WTC11 (cell line): ENCODE results near the gene OLFM1.

ENCODE experiments used
- CTCF ChIP-seq: fragments of 200-600 bp; IDR thresholded peaks from 2 replicates; pipeline ENCODE4 v1.8.0; 2022; ENCODE audit warnings: antibody characterized with exemption
- FOXP1 ChIP-seq: sonication (generic); formaldehyde crosslinking; IDR thresholded peaks from 2 replicates; pipeline ENCODE4 v1.8.0; 2022; ENCODE audit warnings: missing genetic modification reagents, mild to moderate bottlenecking, moderate library complexity, borderline replicate concordance
- MAX ChIP-seq: sonication (generic); formaldehyde crosslinking; IDR thresholded peaks from 2 replicates; pipeline ENCODE4 v1.8.0; 2022; ENCODE audit warnings: mild to moderate bottlenecking, missing genetic modification reagents
- NFATC4 ChIP-seq: fragments of 250-450 bp; sonication (Bioruptor Pico); IDR thresholded peaks from 2 replicates; pipeline ENCODE4 v1.9.0; 2021; ENCODE audit warnings: mild to moderate bottlenecking
- PREB ChIP-seq: sonication (generic); formaldehyde crosslinking; IDR thresholded peaks from 2 replicates; pipeline ENCODE4 v1.8.1; 2022; ENCODE audit warnings: mild to moderate bottlenecking, missing genetic modification reagents, moderate library complexity, borderline replicate concordance
- TP53 ChIP-seq: sonication (generic); formaldehyde crosslinking; IDR thresholded peaks from 2 replicates; pipeline ENCODE4 v1.8.1; 2023; ENCODE audit warnings: mild to moderate bottlenecking, missing genetic modification reagents

- TF ChIP-seq PREB (CRISPR knock-in tag) (no peak), TP53 (CRISPR knock-in tag) (no peak), NFATC4 (CRISPR knock-in tag) (no peak), MAX (CRISPR knock-in tag) (no peak), CTCF (no peak), FOXP1 (no peak)
These were observed 22.2 kb downstream of the OLFM1 start for GRCh38 chr9:135109650-135110049.
